SK-N-MC (cell line): ENCODE measurements around the gene NKX1-1.
"Not testable (repeated sequence)": the region's sequence is repeated elsewhere in the genome, so short reads cannot be mapped to it uniquely, and the experiment has no call there.

Experiments
- DNase-seq: peaks from one replicate; pipeline ENCODE4 v3.0.0-alpha.2; 2011; ENCODE audit warnings: low read depth, low spot score
- H3K27ac ChIP-seq: fragments of 200-600 bp; sonication (generic); 2 replicates; pipeline ENCODE4 v1.5.1; 2016; ENCODE audit warnings: mixed run types
- H3K36me3 ChIP-seq: fragments of 200-600 bp; sonication (generic); 2 replicates; pipeline ENCODE4 v1.6.1; 2017; ENCODE audit warnings: antibody characterized with exemption, low read length, mixed read lengths; ENCODE audit not compliant: insufficient read depth
- H3K4me3 ChIP-seq: fragments of 200-600 bp; sonication (generic); 2 replicates; pipeline ENCODE4 v1.5.1; 2016
- H3K9ac ChIP-seq: fragments of 200-600 bp; sonication (generic); 2 replicates; pipeline ENCODE4 v1.8.0; 2017; ENCODE audit warnings: mixed run types, mixed read lengths; ENCODE audit not compliant: insufficient read length
- H3K9me3 ChIP-seq: fragments of 200-600 bp; sonication (generic); 2 replicates; pipeline ENCODE4 v1.6.1; 2017; ENCODE audit warnings: low read depth, mild to moderate bottlenecking, antibody characterized with exemption, low read length, moderate library complexity, mixed read lengths
- EZH2 ChIP-seq: fragments of 200-600 bp; sonication (generic); IDR thresholded peaks from one replicate; pipeline ENCODE4 v1.6.1; 2017; ENCODE audit warnings: antibody characterized with exemption
- FOXP2 ChIP-seq: optimal IDR thresholded peaks from 2 replicates; pipeline ENCODE3; 2011; ENCODE audit warnings: mild to moderate bottlenecking, moderate library complexity; ENCODE audit not compliant: insufficient read depth; ENCODE audit errors: extremely low read length, control extremely low read depth
- POLR2AphosphoS5 ChIP-seq: IDR thresholded peaks from 2 replicates; pipeline ENCODE4 v1.6.1; 2012; ENCODE audit warnings: mild to moderate bottlenecking, low read depth, low read length, borderline replicate concordance

Gene NKX1-1

GRCh38 chr4:1447676-1448588, 41.7 kb upstream of the NKX1-1 start:
- Histone ChIP-seq H3K27ac (no peak overlapping the region), H3K36me3 (no peaks in the 10 kb centered on the region), H3K9me3 (no peaks in the 10 kb centered on the region), H3K9ac (no peak overlapping the region), H3K4me3 (no peak overlapping the region)
- no peak for DNase-seq
- TF ChIP-seq FOXP2: no peak
- no peak for TF ChIP-seq POLR2AphosphoS5
- no peak for TF ChIP-seq EZH2

- Histone ChIP-seq H3K9ac (no peak overlapping the region), H3K4me3 (no peak overlapping the region), H3K27ac (no peak overlapping the region), H3K9me3 (no peaks in the 10 kb centered on the region), H3K36me3 (no peaks in the 10 kb centered on the region)
- TF ChIP-seq EZH2 (no peak), FOXP2 (no peak), POLR2AphosphoS5 (no peak)
- DNase-seq: no peak
These were observed 40.5 kb upstream of the NKX1-1 start for GRCh38 chr4:1446502-1447386.

- Histone ChIP-seq H3K27ac (no peak overlapping the region), H3K9me3 (no peaks in the 10 kb centered on the region), H3K4me3 (no peak overlapping the region), H3K9ac (no peak overlapping the region), H3K36me3 (no peaks in the 10 kb centered on the region)
- TF ChIP-seq FOXP2 (no peak), POLR2AphosphoS5 (no peak), EZH2 (no peak)
- DNase-seq: no peak
These were observed 39.6 kb upstream of the NKX1-1 start for GRCh38 chr4:1445716-1446445.

- DNase-seq, H3K4me3 ChIP-seq, H3K36me3 ChIP-seq, H3K9ac ChIP-seq, H3K9me3 ChIP-seq, H3K27ac ChIP-seq: not testable (repeated sequence)
These were observed 37.5 kb upstream of the NKX1-1 start for GRCh38 chr4:1443688-1444172.

GRCh38 chr4:1427010-1427409, 20.8 kb upstream of the NKX1-1 start:
- TF ChIP-seq EZH2 (no peak), POLR2AphosphoS5 (no peak), FOXP2 (no peak)
- Histone ChIP-seq H3K9me3 (no peaks in the 10 kb centered on the region), H3K27ac (no peak overlapping the region), H3K36me3 (no peaks in the 10 kb centered on the region), H3K4me3 (no peak overlapping the region), H3K9ac (no peak overlapping the region)
- DNase-seq: no peak

GRCh38 chr4:1421657-1422056, 15.4 kb upstream of the NKX1-1 start:
- no peaks in the 10 kb centered on the region for H3K9me3 ChIP-seq
- no peaks in the 10 kb centered on the region for H3K36me3 ChIP-seq
- TF ChIP-seq EZH2: no peak
- no peak for TF ChIP-seq POLR2AphosphoS5
- no peak for TF ChIP-seq FOXP2
- H3K9ac ChIP-seq: no peak overlapping the region
- DNase-seq: no peak
- no peak overlapping the region for H3K27ac ChIP-seq
- no peak overlapping the region for H3K4me3 ChIP-seq

- Histone ChIP-seq H3K4me3 (no peak overlapping the region), H3K9me3 (no peaks in the 10 kb centered on the region), H3K9ac (no peak overlapping the region), H3K36me3 (no peaks in the 10 kb centered on the region), H3K27ac (no peak overlapping the region)
- TF ChIP-seq POLR2AphosphoS5: no peak
- TF ChIP-seq EZH2: no peak
- TF ChIP-seq FOXP2: no peak
- no peak for DNase-seq
These were observed 13.5 kb upstream of the NKX1-1 start for GRCh38 chr4:1419708-1420107.

GRCh38 chr4:1418494-1419285, 12.4 kb upstream of the NKX1-1 start:
- no peak overlapping the region for H3K4me3 ChIP-seq
- no peak overlapping the region for H3K27ac ChIP-seq
- TF ChIP-seq EZH2 (no peak), POLR2AphosphoS5 (no peak), FOXP2 (no peak)
- no peak for DNase-seq
- H3K36me3 ChIP-seq: no peaks in the 10 kb centered on the region
- no peaks in the 10 kb centered on the region for H3K9me3 ChIP-seq
- no peak overlapping the region for H3K9ac ChIP-seq
